GM12872 (cell line): ENCODE data around the gene PRKG1.

Experiments
- CTCF ChIP-seq: IDR thresholded peaks from 3 replicates; pipeline ENCODE4 v1.5.1; 2011; ENCODE audit warnings: low read depth, mild to moderate bottlenecking, low read length, moderate library complexity; ENCODE audit not compliant: insufficient read depth

Gene PRKG1

GRCh38 chr10:52066383-52066782, 992.1 kb downstream of the PRKG1 start:
- no peak; the same call in 2 of the 3 replicates for TF ChIP-seq CTCF

GRCh38 chr10:52068485-52068884, 994.2 kb downstream of the PRKG1 start:
- TF ChIP-seq CTCF = no peak

- no peak for TF ChIP-seq CTCF
These were observed 997.5 kb downstream of the PRKG1 start for GRCh38 chr10:52071814-52072213.

GRCh38 chr10:52074505-52075026, 1000.3 kb downstream of the PRKG1 start:
- TF ChIP-seq CTCF = no peak

- TF ChIP-seq CTCF = no peak
These were observed 1003.5 kb downstream of the PRKG1 start for GRCh38 chr10:52077814-52078213.

GRCh38 chr10:52078397-52078937, 1004.2 kb downstream of the PRKG1 start:
- TF ChIP-seq CTCF = no peak

GRCh38 chr10:52082307-52082706, 1008.0 kb downstream of the PRKG1 start:
- no peak for TF ChIP-seq CTCF

- no peak for TF ChIP-seq CTCF
These were observed 1009.1 kb downstream of the PRKG1 start for GRCh38 chr10:52083422-52083821.
